ENCODE measurements around the gene BCOR. TPM values are rescaled to one million over a fixed set of nuclear protein-coding genes. Genes with fewer than 3 reads are reported as not detected.

The BCOR gene
- total RNA-seq, 1 experiment from 2014 or later = 48.3 TPM

- in situ Hi-C loops (cut with HindIII; ENCODE audit: low pct_unique_long_range_greater_than_20kb, low sequenced_read_pairs) (no loop called here), intact Hi-C loops (cut with micrococcal nuclease; ENCODE audit: unreplicated experiment) (loop anchor here (5.0 kb wide), 1 partner anchor 44 kb away; no protein-coding TSS in a partner anchor)
- POLR2A ChIA-PET = interaction anchor here (0.7 kb wide), 2 partner anchors 343 to 538 kb away, joined by 3 to 4 read pairs; no protein-coding TSS in a partner anchor
- Histone ChIP-seq H3K4me3 (ENCODE audit: low read depth in 2 of 2, low read length in 2 of 2) (no peak overlapping the region), H3K4me1 (ENCODE audit: control insufficient read depth, insufficient read depth, low read length) (no peaks in the 10 kb centered on the region; the same call in 1 of the 2 replicates), H3K36me3 (ENCODE audit: control insufficient read depth, insufficient read depth, low read length) (no peaks in the 10 kb centered on the region), H3K27ac (ENCODE audit: low read length) (no peak overlapping the region), H3K27me3 (ENCODE audit: control insufficient read depth, insufficient read depth, low read length) (no peaks in the 10 kb centered on the region), H3K9me3 (ENCODE audit: control insufficient read depth, insufficient read depth, low read depth, low read length) (no peaks in the 10 kb centered on the region)
- TF ChIP-seq POLR2AphosphoS5 (IDR thresholded peaks at IDR 0.05; ENCODE audit: low read depth, low read length) (no peak), CTCF (IDR thresholded peaks at IDR 0.05) (no peak), REST (IDR thresholded peaks at IDR 0.05; ENCODE audit: insufficient read depth in 1 of 2, low read depth in 2 of 2, low read length in 1 of 2) (no peak), TCF7L2 (IDR thresholded peaks at IDR 0.05; ENCODE audit: low read depth, low read length) (no peak), SIN3A (IDR thresholded peaks at IDR 0.05; ENCODE audit: borderline replicate concordance, insufficient read depth, low read depth, low read length) (no peak)
- no TSS peak for BruUV-seq (replicated peaks)
- ATAC-seq (no peak), DNase-seq (ENCODE audit: low read depth, low spot score) (no peak)
- CTCF ChIA-PET = no interaction called here
Measured at GRCh38 chrX:40112996-40113395, 15.2 kb upstream of the BCOR start.

- H3K27ac ChIP-seq (ENCODE audit: low read length) = no peak overlapping the region
- no peaks in the 10 kb centered on the region; the same call in 1 of the 2 replicates for H3K4me1 ChIP-seq (ENCODE audit: control insufficient read depth, insufficient read depth, low read length)
- ATAC-seq (no peak), DNase-seq (ENCODE audit: low read depth, low spot score) (no peak)
- ChIA-PET CTCF (no interaction called here), POLR2A (no interaction called here)
- TF ChIP-seq POLR2AphosphoS5 (IDR thresholded peaks at IDR 0.05; ENCODE audit: low read depth, low read length) (no peak), REST (IDR thresholded peaks at IDR 0.05; ENCODE audit: insufficient read depth in 1 of 2, low read depth in 2 of 2, low read length in 1 of 2) (no peak), CTCF (IDR thresholded peaks at IDR 0.05) (no peak), SIN3A (IDR thresholded peaks at IDR 0.05; ENCODE audit: borderline replicate concordance, insufficient read depth, low read depth, low read length) (no peak), TCF7L2 (IDR thresholded peaks at IDR 0.05; ENCODE audit: low read depth, low read length) (no peak)
- H3K27me3 ChIP-seq (ENCODE audit: control insufficient read depth, insufficient read depth, low read length) = no peaks in the 10 kb centered on the region
- no peak overlapping the region for H3K4me3 ChIP-seq (ENCODE audit: low read depth in 2 of 2, low read length in 2 of 2)
- no peaks in the 10 kb centered on the region for H3K36me3 ChIP-seq (ENCODE audit: control insufficient read depth, insufficient read depth, low read length)
- BruUV-seq (replicated peaks) = no TSS peak
- intact Hi-C loops (cut with micrococcal nuclease; ENCODE audit: unreplicated experiment) = loop anchor here (5.0 kb wide), 1 partner anchor 45 kb away; no protein-coding TSS in a partner anchor
- in situ Hi-C loops (cut with HindIII; ENCODE audit: low pct_unique_long_range_greater_than_20kb, low sequenced_read_pairs) = no loop called here
- no peaks in the 10 kb centered on the region for H3K9me3 ChIP-seq (ENCODE audit: control insufficient read depth, insufficient read depth, low read depth, low read length)
Measured at GRCh38 chrX:40111868-40112267, 14.1 kb upstream of the BCOR start.
